HG03159 (cell line): ENCODE results near the gene TASOR.
"Not testable (repeated sequence)": the region's sequence is repeated elsewhere in the genome, so short reads cannot be mapped to it uniquely, and the experiment has no call there.

Experiments used
- ATAC-seq: cut with Tn5 transposase; IDR thresholded peaks from one replicate; pipeline ENCODE4 v1.9.1; 2021; ENCODE audit warnings: mild to moderate bottlenecking, moderate library complexity; ENCODE audit not compliant: unreplicated experiment

The TASOR gene

GRCh38 chr3:56683122-56683817 is at the start of gene TASOR:
Gene TASOR (minus strand): TSS chr3:56683265. CDS start chr3:56683006, 259 bp downstream.
- ATAC-seq = peak; percentile 73

DNA sequence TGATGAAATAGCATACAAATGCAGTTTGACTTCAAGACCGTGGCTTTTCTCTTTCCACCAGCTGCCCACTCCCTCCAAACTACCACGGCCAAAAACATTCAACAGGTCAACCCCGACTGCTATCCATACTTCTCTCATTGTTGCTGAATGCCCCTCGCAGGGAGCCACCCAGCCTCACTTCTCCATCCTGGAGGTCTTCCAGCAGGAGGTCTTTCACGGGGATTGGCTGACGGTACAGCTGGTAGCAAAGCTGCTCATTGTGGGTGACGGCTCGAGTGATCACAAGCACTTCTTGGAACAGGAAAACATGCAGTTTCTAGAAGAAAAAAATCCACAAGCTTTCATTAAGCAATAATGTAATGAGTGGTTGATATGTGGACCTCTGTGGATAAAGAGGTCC is 49.0 kb upstream of the TASOR start:
- no peak for ATAC-seq

GRCh38 chr3:56725175-56725574 is 42.1 kb upstream of the TASOR start:
- ATAC-seq = peak; percentile 98

DNA sequence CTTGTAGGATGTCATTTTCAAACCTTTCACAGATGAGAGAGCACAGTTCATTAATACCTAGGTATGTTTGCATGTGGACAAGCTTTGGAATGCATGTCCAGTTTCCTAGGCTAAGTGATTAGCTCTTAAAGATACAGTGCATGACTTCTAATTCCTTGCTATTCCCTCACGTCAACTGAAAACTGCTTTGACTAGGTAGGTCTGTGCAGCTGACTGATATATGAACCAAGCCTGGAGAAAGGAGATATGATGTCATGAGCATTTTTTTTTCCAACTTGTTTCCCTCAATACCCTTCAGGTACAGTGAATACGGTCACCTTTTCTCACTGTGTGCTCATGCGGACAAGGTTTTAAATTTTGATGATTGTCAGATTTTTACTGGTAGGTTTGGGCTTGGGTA is 41.6 kb upstream of the TASOR start:
- ATAC-seq = no peak

- no peak for ATAC-seq
Observed at GRCh38 chr3:56720849-56721248, 37.8 kb upstream of the TASOR start.

DNA sequence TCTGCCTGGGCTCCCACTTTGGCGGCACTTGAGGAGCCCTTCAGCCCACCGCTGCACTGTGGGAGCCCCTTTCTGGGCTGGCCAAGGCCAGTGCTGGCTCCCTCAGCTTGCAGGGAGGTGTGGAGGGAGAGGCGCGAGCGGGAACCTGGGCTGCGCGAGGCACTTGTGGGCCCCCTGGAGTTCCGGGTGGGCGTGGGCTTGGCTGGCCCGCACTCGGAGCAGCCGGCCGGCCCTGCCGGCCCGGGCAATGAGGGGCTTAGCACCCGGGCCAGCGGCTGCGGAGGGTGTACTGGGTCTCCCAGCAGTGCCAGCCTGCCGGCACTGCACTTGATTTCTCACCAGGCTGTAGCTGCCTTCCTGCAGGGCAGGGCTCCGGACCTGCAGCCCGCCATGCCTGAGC is 35.7 kb upstream of the TASOR start:
- not testable (repeated sequence) for ATAC-seq

GRCh38 chr3:56711344-56711743 is 28.3 kb upstream of the TASOR start:
- ATAC-seq = no peak

GRCh38 chr3:56707412-56707811 is 24.3 kb upstream of the TASOR start:
- not testable (repeated sequence) for ATAC-seq

GRCh38 chr3:56706629-56707028 is 23.6 kb upstream of the TASOR start:
- ATAC-seq = no peak

GRCh38 chr3:56704706-56705105 is 21.6 kb upstream of the TASOR start:
- ATAC-seq = no peak

DNA sequence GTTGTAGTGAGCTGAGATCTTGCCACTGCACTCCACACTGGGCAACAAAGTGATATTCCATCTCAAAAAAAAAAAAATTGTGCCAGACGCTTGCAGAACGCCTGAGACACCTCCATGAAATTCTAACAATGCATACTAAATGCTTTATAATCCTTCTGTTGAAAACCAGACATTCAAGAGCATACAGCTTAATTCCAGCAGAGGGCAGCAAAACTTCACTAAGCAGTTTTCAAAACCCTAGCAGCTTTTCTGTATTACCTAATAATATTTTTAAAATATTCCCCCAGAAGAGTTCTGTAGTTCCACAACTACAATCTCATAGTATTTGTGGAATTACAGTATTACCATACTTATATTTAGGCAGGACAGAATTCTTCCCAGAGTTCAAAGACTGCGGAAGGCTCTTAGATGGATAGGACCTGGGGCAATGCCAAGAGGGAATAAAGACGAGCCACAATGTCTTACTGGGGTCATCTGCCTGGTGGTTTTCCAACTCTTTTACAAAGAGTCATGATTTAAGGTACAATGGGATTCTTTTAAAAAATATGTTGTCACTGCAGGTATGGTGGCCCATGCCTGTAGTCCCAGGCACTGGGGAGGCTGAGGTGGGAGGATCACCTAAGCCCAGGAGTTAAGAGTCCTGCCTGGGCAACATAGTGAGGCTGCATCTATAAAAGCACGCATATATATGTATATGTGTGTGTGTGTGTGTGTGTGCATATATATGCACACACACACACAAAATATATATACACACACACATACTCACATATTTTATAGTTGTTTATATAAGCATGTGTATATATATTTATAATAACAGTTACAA is 19.6 kb upstream of the TASOR start:
- no peak for ATAC-seq

- ATAC-seq = no peak
Observed at GRCh38 chr3:56700151-56700550, 17.1 kb upstream of the TASOR start.

DNA sequence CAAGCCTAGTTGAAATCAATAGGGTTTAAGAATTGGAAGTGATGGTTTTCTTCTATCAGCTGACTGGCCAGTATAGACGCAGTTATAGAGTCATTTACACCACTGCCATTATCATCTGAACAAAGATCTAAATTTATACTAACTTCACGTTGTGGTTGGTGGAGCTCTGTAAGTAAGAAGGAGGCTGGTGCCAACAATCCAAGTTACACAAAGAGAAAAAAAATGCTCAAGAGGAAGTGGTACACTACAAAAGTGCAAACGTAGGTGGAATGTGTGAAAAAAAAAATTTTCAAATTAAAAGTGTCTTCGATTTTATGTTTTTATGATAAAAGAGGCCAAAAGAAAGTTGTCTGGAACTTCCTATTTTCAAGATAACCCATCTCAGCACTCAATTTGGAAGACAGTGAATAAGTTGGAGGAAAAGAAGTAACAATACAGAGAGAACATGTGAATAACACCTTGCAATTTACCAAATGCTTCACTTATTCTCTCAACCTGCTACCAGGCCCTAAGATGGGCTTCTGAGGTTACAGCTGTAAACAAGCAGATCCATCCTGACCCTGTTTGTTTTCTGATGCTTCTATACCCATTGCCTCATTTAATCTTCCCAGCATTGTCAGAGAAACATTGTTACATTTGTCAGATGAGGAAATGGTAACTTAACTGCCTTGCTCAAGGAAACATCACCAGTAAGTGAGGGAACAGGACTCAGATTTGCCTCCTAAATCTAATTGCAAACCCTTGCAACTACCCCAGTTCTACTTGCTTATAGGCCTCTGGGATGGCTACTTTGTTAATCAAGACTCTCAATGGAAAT is 12.0 kb upstream of the TASOR start:
- ATAC-seq = no peak

DNA sequence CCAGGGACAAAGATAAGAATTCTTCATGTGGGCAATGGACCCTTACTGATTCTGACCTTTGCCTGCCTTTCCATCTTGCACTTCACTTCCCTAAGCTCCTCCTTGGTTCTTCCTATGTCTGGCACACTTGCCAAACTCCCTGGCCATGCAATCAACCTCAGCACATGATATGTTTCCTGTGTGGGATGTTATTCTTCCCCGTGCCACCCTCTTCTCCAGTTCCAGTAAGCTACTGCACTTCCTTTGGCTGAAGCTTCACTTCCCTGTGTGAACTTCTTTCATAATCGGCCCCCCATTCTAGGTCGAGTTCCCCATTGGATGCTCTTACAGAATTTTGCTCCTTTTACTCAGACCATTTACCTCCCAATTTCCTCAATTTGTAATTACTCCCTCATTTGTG is 10.7 kb upstream of the TASOR start:
- ATAC-seq = no peak

- ATAC-seq = peak; percentile 67
Observed at GRCh38 chr3:56692520-56693433, 9.7 kb upstream of the TASOR start.

- not testable (repeated sequence) for ATAC-seq
Observed at GRCh38 chr3:56692001-56692365, 8.9 kb upstream of the TASOR start.

DNA sequence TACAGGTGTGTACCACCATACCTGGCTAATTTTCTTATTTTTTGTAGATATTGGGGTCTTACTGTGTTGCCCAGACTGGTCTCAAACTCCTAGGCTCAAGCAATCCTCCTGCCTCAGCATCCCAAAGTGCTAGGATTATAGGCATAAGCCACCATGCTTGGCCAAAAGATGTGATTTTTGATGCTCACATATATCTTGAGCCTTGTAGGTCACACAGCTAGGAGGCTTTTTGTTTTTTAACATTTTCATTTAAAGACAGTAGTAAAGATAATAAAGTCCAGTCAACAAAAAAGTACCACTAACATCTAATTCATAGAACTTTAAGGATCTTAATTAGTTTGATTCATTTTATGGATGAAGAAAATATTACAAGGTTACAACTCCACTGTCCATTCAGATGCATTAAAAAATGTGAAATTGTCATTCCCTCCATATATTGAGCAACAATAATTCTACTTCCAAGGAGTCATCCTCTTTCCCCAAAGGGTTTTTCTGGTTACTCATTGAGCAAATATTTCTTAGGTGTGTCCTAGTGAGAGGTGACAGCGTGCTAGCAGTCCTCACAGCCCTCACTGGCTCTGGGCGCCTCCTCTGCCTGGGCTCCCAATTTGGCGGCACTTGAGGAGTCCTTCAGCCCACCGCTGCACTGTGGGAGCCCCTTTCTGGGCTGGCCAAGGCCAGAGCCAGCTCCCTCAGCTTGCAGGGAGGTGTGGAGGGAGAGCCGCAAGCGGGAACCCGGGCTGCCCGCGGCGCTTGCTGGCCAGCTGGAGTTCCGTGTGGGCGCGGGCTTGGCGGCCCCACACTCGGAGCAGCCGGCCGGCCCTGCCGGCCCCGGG is 8.3 kb upstream of the TASOR start:
- no peak for ATAC-seq

- no peak for ATAC-seq
Observed at GRCh38 chr3:56689303-56689702, 6.2 kb upstream of the TASOR start.

DNA sequence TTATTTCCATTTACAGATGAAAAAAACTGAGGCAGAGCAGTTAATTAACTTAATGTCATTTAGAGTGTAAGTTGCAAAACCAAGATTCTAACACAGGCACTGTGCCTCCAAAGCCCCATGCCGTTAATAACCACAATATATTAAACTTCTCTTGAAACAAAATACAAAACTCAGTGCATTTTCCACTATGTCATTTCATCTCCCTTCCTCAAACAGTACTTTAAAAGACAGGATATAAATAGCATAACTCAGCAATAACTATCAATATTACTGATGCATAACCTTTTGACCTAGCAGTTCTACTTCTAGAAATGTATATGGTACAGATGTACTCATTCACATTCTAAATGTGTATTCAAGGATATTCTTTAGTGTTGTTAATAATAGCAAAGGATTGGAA is 5.1 kb upstream of the TASOR start:
- ATAC-seq = peak; percentile 63

GRCh38 chr3:56684029-56684428 is 964 bp upstream of the TASOR start:
- ATAC-seq = no peak
